ENCODE results near the gene DNAJA4.

Gene DNAJA4

GRCh38 chr15:78280319-78281072 is 16.1 kb downstream of the DNAJA4 start:
- DNase-seq (ENCODE audit: low read depth in 3 of 3), result no peak

GRCh38 chr15:78282324-78282723 is 18.0 kb downstream of the DNAJA4 start:
- no peak for DNase-seq (ENCODE audit: low read depth in 3 of 3)

DNA sequence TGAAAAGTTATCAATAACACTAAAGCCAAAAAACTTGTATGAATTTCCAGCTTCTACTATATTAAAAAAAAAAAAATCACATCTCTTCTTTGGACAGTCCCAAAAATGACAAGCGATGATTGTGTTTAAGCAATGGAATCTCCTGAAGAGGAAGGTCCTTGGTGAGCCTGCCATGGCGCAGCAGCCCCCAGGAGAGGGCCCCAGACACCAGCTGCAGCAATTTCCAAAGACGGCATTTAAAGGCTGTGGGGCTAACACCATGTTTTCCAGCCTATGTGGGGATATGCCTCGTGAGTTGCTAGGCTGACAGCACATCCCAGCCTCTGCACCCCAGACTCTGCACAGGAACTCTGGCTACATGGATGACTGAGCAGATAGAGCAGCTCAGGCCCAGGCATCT is 20.4 kb downstream of the DNAJA4 start:
- no peak for DNase-seq (ENCODE audit: low read depth in 3 of 3)

DNA sequence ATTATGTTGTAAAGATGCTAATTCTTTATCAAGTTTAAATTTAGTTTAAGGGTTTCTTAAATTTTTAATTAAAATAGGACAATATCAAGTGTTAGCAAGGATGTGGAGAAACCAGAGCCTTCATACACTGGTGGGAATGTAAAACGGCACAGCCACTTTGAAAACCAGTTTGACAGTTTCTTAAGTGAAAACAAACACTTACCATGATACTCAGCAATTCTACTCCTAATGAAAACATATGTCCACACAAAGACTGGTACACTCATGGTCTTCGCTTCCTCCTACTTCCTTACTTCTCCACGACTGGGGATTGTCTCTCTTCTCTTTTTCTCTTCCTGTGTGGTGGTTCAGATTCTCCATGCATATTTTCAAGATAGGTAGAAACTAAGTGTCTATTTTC is 25.9 kb downstream of the DNAJA4 start:
- DNase-seq (ENCODE audit: low read depth in 3 of 3), result no peak

GRCh38 chr15:78291052-78291451 is 26.7 kb downstream of the DNAJA4 start:
- no peak for DNase-seq (ENCODE audit: low read depth in 3 of 3)

GRCh38 chr15:78291698-78292097 is 27.3 kb downstream of the DNAJA4 start:
- DNase-seq (ENCODE audit: low read depth in 3 of 3), result no peak

DNA sequence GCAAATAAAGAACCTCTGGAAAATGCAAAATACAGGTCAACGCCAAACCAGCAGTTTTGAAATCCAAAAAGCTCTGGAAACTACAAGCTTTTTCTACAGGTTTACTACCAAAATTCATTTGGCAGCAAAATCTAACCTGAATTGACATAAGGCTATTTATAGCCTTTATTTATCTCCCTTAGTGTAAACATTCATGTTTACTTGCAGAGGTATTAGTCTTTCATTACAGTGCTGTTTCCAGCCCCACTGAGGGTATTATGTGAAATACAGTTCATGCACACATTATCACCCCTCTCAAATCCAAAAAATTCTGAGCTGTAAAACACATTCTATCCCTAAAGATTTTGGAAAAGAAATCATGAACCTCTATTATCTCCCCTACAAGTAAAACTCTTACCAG is 27.9 kb downstream of the DNAJA4 start:
- no peak for DNase-seq (ENCODE audit: low read depth in 3 of 3)

GRCh38 chr15:78299101-78299930 is 35.0 kb downstream of the DNAJA4 start, which contains the start of gene SKIC8:
Gene SKIC8, minus strand, starts transcription at chr15:78299609. Its CDS starts 3,923 bp downstream, at chr15:78295686.
- DNase-seq (ENCODE audit: low read depth in 3 of 3), result peak; percentile 76 to 87 (median 83)

GRCh38 chr15:78301326-78301725 is 37.0 kb downstream of the DNAJA4 start:
- no peak for DNase-seq (ENCODE audit: low read depth in 3 of 3)

GRCh38 chr15:78301828-78302227 is 37.5 kb downstream of the DNAJA4 start:
- DNase-seq (ENCODE audit: low read depth in 3 of 3), result no peak

DNA sequence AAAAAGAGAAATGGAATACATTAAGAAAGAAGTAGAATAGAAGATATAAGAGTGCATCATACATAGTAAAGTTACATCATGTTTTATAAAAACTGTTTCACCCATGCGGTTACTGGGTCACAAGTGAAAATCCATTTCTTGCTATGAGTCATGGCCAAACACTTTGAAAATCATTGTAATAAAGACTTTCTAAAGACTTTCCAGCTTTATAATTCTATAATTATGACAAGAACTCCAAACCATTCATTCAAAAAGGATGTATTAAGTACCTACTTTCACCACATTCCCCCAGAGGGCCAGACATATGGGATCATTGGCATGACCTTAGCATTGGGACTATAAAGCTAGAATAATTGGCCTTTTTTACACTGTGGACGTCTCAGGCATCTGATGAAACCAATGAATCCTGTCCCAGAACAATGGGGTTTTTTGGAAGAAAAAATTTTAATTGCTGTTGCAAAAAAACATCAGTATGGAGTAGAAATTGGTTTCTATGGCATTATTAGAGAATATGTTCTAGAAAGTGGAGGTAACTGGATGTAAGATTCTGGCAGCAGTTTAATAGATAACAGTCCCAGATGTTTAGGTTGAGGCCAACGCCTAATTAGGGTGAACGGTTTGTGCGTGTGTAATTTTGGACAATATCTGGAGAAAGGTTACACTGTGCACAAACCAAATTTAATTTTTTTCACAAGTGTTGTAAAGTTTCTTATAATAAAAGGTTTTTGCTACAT is 38.4 kb downstream of the DNAJA4 start:
- DNase-seq (ENCODE audit: low read depth in 3 of 3), result no peak

DNA sequence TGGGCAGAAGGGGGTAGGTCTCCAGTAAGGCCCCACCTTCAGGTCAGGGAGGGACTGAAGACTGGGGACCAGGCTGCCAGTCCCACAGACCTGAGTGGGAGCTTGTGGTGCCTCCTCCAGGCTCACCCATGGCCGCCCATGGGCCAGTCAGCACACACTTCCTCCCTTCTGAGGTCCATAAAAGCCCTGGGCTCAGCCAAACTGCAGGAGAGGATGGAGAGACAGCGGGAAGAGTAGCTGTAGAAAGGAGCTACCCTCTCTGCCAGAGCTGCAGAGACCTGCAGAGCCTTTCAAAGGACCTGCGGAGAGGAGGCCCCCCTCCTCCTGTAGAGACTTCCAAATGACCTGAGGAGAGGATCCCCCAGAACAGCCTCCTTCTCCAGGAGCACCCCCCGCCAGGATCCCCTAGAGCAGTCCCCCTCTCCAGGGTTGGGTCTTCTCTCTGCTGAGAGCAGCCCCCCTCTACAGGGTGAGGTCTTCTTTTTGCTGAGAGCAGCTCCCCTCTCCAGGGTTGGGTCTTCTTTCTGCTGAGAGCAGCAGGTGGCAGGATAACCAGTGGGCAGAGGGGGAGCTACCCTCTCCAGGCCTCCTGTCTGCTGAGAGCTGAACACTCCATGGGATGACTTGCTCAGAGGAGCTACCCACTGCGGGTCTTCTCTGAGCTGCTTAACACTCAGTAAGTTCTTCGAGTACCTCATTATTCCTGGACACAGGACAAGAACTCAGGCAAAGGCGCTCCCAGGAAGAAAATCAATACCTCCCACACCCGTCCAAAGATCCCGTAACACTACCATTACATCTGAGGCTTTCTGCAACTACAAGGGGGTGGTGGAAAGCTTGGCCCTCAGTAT is 40.1 kb downstream of the DNAJA4 start:
- DNase-seq (ENCODE audit: low read depth in 3 of 3), result no peak

DNA sequence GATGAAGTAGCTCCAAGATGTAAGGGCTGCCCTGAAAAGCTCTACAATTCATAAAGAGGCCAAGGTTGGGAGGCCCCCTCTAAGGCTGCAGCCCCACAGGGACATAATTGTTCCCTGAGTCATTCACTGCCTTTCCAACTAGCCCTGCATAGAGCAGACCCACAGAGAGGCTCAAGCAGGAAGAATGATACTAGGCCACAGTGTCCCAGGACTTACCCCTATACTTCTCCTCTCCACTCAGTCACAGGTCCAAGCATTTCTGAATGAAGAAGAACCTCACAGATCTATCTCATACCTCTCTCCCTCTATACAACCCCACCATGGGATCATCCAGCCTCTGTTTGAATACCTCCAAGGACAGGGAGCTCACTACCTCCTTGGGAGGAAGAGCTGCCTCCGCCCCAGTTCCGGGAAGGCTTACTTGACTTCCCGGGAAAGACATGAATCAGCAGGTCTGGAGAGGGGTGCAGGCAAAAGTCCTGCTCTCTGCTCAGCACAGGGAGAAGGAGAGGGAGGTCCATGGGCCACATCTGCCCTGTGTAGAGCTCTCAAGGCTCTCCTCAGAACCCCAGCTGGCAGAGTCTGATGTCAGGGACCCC is 41.9 kb downstream of the DNAJA4 start:
- no peak for DNase-seq (ENCODE audit: low read depth in 3 of 3)

GRCh38 chr15:78307976-78308375 is 43.6 kb downstream of the DNAJA4 start:
- no peak for DNase-seq (ENCODE audit: low read depth in 3 of 3)

- DNase-seq (ENCODE audit: low read depth in 3 of 3), result peak; percentile 26 to 44 (median 37)
Observed at GRCh38 chr15:78308422-78309032, 44.2 kb downstream of the DNAJA4 start.

- DNase-seq (ENCODE audit: low read depth in 3 of 3), result no peak
Observed at GRCh38 chr15:78311292-78311691, 46.9 kb downstream of the DNAJA4 start.

GRCh38 chr15:78312536-78312935 is 48.2 kb downstream of the DNAJA4 start:
- DNase-seq (ENCODE audit: low read depth in 3 of 3), result no peak

DNA sequence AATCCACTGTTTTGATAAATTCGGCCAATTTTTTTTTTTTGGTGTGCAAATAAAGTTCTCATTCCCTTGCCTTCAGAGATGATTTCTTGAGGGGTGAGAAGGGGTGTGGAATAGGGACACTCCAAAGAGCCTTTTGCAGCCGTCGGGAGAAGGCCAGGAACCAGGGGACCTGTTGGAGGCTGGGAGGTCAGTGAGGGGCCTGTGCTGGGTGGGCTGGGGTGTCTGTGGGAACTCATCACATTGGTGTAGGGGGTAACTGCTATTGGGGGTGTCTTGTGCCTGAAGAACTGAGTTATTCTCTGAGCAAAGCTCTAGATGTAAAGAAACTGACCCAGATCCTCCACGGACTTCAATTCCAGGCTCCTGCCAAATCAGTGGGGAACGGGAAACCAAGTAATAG is 48.6 kb downstream of the DNAJA4 start:
- DNase-seq (ENCODE audit: low read depth in 3 of 3), result no peak

- DNase-seq (ENCODE audit: low read depth in 3 of 3), result no peak
Observed at GRCh38 chr15:78313383-78313782, 49.0 kb downstream of the DNAJA4 start.

DNA sequence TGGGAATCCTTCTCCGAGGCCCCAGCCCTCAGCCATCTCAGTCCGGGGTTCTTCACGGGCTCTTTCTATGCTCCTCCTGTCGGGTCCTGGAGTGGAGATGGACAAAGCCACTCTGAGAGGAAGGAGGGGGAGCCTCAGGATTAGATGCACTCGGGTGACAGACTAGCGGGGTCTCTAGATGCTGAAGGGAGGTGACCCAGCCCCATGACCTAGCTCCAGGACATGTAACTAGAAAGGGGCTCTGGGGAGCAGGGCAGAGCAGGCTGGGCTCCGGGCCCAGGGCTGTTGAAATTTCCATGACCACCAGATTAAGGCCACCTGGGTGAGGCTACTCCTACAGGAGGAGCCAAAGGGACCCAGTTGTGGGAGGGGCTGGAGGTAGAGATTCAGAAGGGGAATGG is 49.8 kb downstream of the DNAJA4 start:
- DNase-seq (ENCODE audit: low read depth in 3 of 3), result no peak
